Colonic mucosa (tissue), 4 donors: ENCODE results near the gene NUP42. TPM values are rescaled to one million over a fixed set of nuclear protein-coding genes. Genes with fewer than 3 reads are reported as not detected.

Experiments used
- DNase-seq: peaks from one replicate; pipeline ENCODE4 v3.0.0-alpha.2; 2020
- H3K27ac ChIP-seq: fragments of 200-600 bp; one replicate; pipeline ENCODE4 v1.8.0; 2021
- H3K27me3 ChIP-seq: fragments of 200-600 bp; one replicate; pipeline ENCODE4 v1.8.0; 2021
- H3K36me3 ChIP-seq: fragments of 200-600 bp; one replicate; pipeline ENCODE4 v1.8.0; 2021
- H3K4me1 ChIP-seq: fragments of 200-600 bp; one replicate; pipeline ENCODE4 v1.8.0; 2021; ENCODE audit warnings: mild to moderate bottlenecking
- H3K4me3 ChIP-seq: fragments of 200-600 bp; one replicate; pipeline ENCODE4 v1.8.0; 2021
- H3K9ac ChIP-seq, 2 donors: one replicate each; pipeline ENCODE4 v1.7.0; 2013; ENCODE audit warnings: control low read depth in 2 of 2, low read depth in 2 of 2, low read length in 2 of 2
- H3K9me3 ChIP-seq: fragments of 200-600 bp; one replicate; pipeline ENCODE4 v1.8.0; 2021
- CTCF ChIP-seq: fragments of 200-600 bp; IDR thresholded peaks from one replicate; pipeline ENCODE4 v1.8.0; 2022; ENCODE audit warnings: antibody characterized with exemption, mild to moderate bottlenecking
- intact Hi-C: fragments of 100-400 bp; cut with DNase I; formaldehyde crosslinking; loops from one replicate; pipeline ENCODE4 v1.14.1; 2022
- total RNA-seq, 2 donors: library from RNA; stranded (reverse); fragmentation: NEBNext Ultra II Directional in 1 of 2; extraction: Animal tissue kit (Norgen Biotek cat#: 25700) in 1 of 2; gene quantifications; one replicate each; pipeline ENCODE4 v1.2.1, GENCODE V29; 2021
- donor health status: healthy.
- donor health status: DM: no; HTN: no; CAD: no.
- donor health status: DM: no; HTN: no; CAD: no.

The NUP42 gene
- total RNA-seq, 2 donors from 2014 or later = 23.4 to 30.5 TPM

GRCh38 chr7:23208316-23208715 is 26.5 kb downstream of the NUP42 start:
- no peaks in the 10 kb centered on the region for H3K4me1 ChIP-seq
- H3K36me3 ChIP-seq = no peaks in the 10 kb centered on the region
- H3K9ac ChIP-seq = no peak overlapping the region
- intact Hi-C loops = no loop called here
- H3K4me3 ChIP-seq = no peak overlapping the region
- H3K27me3 ChIP-seq = no peaks in the 10 kb centered on the region
- no peak overlapping the region for H3K27ac ChIP-seq
- no peaks in the 10 kb centered on the region for H3K9me3 ChIP-seq
- no peak for TF ChIP-seq CTCF
- DNase-seq = no peak

DNA sequence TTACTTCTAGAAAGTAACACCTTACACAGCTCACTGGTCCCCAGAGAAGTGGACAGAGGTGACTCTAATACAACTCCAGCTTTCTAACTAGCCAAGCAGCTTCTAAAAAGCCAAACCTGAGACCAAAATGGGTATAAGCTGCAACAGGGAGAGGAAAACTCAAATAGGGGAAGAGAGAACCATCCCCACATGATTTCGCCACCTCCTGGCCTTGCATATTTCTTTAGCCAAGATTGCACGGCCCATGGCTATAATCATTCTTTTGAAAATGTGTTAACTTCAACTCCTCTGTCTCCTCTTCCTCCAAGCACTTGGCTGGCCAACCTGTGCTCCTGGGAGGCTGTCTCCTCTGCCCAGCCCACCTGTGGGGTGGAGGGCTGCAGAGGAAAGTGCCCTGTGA is 28.7 kb downstream of the NUP42 start:
- no peaks in the 10 kb centered on the region for H3K9me3 ChIP-seq
- no peaks in the 10 kb centered on the region for H3K27me3 ChIP-seq
- no peak for DNase-seq
- no peaks in the 10 kb centered on the region for H3K36me3 ChIP-seq
- H3K4me3 ChIP-seq = no peak overlapping the region
- no peak for TF ChIP-seq CTCF
- H3K4me1 ChIP-seq = no peaks in the 10 kb centered on the region
- H3K9ac ChIP-seq = no peak overlapping the region
- intact Hi-C loops = no loop called here
- H3K27ac ChIP-seq = no peak overlapping the region

DNA sequence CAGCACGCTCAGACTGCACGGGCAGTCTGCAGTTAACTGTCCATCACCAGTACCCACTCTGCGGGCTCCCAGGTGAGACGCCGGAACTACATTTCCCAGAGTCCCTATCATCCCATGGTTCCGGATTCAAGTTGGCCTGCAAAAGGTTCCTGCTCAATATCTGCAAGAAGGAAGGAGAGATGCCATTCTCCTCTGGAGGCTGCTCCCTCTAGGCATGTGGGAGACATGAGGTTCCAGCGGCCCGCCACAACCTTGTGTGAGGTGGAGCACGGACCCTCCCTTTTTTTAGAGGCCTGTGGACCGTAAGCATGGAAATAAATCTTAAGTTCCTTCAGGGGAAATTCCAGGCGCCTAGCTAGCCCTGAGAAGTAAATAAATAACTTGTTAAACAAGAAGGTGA is 29.7 kb downstream of the NUP42 start:
- Histone ChIP-seq H3K36me3 (no peaks in the 10 kb centered on the region), H3K27ac (no peak overlapping the region), H3K9me3 (no peaks in the 10 kb centered on the region), H3K4me3 (no peak overlapping the region), H3K27me3 (no peaks in the 10 kb centered on the region), H3K4me1 (no peaks in the 10 kb centered on the region), H3K9ac (no peak overlapping the region)
- TF ChIP-seq CTCF = no peak
- intact Hi-C loops = no loop called here
- peak; percentile 25 for DNase-seq

DNA sequence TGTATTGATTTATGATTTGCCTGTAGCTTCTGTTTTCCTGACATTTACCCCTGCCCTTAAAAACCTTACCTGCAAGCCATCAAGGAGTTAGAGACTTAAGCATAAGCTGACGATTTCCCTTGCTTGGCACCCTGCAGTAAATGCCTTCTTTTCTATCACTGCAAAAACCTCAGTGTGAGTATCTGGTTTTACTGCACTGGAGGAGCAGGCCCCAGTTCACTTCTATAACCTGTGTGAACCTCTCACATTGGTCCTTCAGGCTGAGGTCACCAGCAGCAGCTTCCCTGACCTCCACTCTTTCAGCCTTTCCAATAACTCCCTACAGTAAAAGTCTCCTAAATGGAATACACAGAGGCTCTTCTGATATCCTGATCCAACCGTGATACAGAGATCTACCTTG is 30.5 kb downstream of the NUP42 start:
- Histone ChIP-seq H3K9ac (no peak overlapping the region), H3K4me1 (no peaks in the 10 kb centered on the region), H3K9me3 (no peaks in the 10 kb centered on the region), H3K4me3 (no peak overlapping the region), H3K27me3 (no peaks in the 10 kb centered on the region), H3K36me3 (no peaks in the 10 kb centered on the region), H3K27ac (no peak overlapping the region)
- TF ChIP-seq CTCF = no peak
- intact Hi-C loops = no loop called here
- no peak for DNase-seq

DNA sequence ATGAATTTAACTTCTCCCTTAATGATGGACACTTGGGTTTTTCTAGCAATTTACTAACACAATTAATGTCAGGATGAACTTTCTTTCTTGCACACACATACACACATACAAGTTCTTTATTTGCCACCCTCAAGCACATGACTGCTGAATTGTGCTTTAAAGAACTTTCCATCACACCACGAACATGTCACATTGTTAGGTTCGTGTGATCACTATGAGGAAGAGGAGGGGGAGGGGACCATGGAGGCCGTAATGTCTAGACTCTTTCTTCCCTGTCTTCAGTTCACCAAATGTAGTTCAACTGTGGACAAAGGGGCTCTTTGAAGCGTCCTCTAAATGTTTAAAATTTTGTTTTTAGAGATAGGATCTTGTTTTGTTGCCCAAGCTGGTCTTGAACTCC is 31.0 kb downstream of the NUP42 start:
- Histone ChIP-seq H3K9me3 (no peaks in the 10 kb centered on the region), H3K9ac (no peak overlapping the region), H3K4me3 (no peak overlapping the region), H3K27me3 (no peaks in the 10 kb centered on the region), H3K36me3 (no peaks in the 10 kb centered on the region), H3K27ac (no peak overlapping the region), H3K4me1 (no peaks in the 10 kb centered on the region)
- intact Hi-C loops = no loop called here
- no peak for TF ChIP-seq CTCF
- DNase-seq = no peak

- DNase-seq = peak; percentile 55
- no peak overlapping the region for H3K4me3 ChIP-seq
- no peaks in the 10 kb centered on the region for H3K27me3 ChIP-seq
- no peaks in the 10 kb centered on the region for H3K9me3 ChIP-seq
- no peak overlapping the region for H3K9ac ChIP-seq
- no peak for TF ChIP-seq CTCF
- H3K4me1 ChIP-seq = no peaks in the 10 kb centered on the region
- intact Hi-C loops = no loop called here
- H3K36me3 ChIP-seq = no peaks in the 10 kb centered on the region
- no peak overlapping the region for H3K27ac ChIP-seq
These were observed 31.9 kb downstream of the NUP42 start for GRCh38 chr7:23213755-23214154.
